Measurements from ENCODE around the gene ABL1.

ABL1 gene

GRCh38 chr9:130920233-130920632, 85.2 kb downstream of the ABL1 start:
- Histone ChIP-seq H3K9me3 (ENCODE audit: control insufficient read depth, insufficient read depth, low read length) (no peaks in the 10 kb centered on the region), H3K27ac (ENCODE audit: low read depth, low read length) (no peak overlapping the region), H3K79me2 (ENCODE audit: control insufficient read depth, low read length) (no peaks in the 10 kb centered on the region), H3F3A (ENCODE audit: control insufficient read depth, insufficient read depth) (no peaks in the 10 kb centered on the region), H3K4me1 (ENCODE audit: control insufficient read depth, low read length) (no peaks in the 10 kb centered on the region), H3K36me3 (ENCODE audit: control insufficient read depth, low read length) (no peaks in the 10 kb centered on the region), H3K4me3 (ENCODE audit: low read length) (no peak overlapping the region), H4K20me1 (ENCODE audit: control insufficient read depth, insufficient read depth, low read depth, low read length) (no peaks in the 10 kb centered on the region), H3K4me2 (ENCODE audit: low read length) (no peak overlapping the region), H3K27me3 (ENCODE audit: control insufficient read depth, low read length) (no peaks in the 10 kb centered on the region; the same call in 1 of the 2 replicates), H3K9me2 (replicated peaks; ENCODE audit: control insufficient read depth, low read length) (no peaks in the 10 kb centered on the region)
- no peak for TF ChIP-seq EZH2phosphoT487 (IDR thresholded peaks at IDR 0.05; ENCODE audit: borderline replicate concordance, low read length)
- TF ChIP-seq, protein P1, sequence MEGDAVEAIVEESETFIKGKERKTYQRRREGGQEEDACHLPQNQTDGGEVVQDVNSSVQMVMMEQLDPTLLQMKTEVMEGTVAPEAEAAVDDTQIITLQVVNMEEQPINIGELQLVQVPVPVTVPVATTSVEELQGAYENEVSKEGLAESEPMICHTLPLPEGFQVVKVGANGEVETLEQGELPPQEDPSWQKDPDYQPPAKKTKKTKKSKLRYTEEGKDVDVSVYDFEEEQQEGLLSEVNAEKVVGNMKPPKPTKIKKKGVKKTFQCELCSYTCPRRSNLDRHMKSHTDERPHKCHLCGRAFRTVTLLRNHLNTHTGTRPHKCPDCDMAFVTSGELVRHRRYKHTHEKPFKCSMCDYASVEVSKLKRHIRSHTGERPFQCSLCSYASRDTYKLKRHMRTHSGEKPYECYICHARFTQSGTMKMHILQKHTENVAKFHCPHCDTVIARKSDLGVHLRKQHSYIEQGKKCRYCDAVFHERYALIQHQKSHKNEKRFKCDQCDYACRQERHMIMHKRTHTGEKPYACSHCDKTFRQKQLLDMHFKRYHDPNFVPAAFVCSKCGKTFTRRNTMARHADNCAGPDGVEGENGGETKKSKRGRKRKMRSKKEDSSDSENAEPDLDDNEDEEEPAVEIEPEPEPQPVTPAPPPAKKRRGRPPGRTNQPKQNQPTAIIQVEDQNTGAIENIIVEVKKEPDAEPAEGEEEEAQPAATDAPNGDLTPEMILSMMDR (IDR thresholded peaks at IDR 0.05; ENCODE audit: low read depth, low read length, poor library complexity, severe bottlenecking): no peak

- H3K9me3 ChIP-seq (ENCODE audit: control insufficient read depth, insufficient read depth, low read length): no peaks in the 10 kb centered on the region
- H3K4me2 ChIP-seq (ENCODE audit: low read length): no peak overlapping the region
- no peak for TF ChIP-seq EZH2phosphoT487 (IDR thresholded peaks at IDR 0.05; ENCODE audit: borderline replicate concordance, low read length)
- TF ChIP-seq, protein P1 (IDR thresholded peaks at IDR 0.05; ENCODE audit: low read depth, low read length, poor library complexity, severe bottlenecking): no peak
- H3K79me2 ChIP-seq (ENCODE audit: control insufficient read depth, low read length): no peaks in the 10 kb centered on the region
- no peaks in the 10 kb centered on the region for H3F3A ChIP-seq (ENCODE audit: control insufficient read depth, insufficient read depth)
- no peaks in the 10 kb centered on the region for H3K9me2 ChIP-seq (replicated peaks; ENCODE audit: control insufficient read depth, low read length)
- no peak overlapping the region for H3K27ac ChIP-seq (ENCODE audit: low read depth, low read length)
- H3K4me3 ChIP-seq (ENCODE audit: low read length): no peak overlapping the region
- no peaks in the 10 kb centered on the region for H4K20me1 ChIP-seq (ENCODE audit: control insufficient read depth, insufficient read depth, low read depth, low read length)
- H3K27me3 ChIP-seq (ENCODE audit: control insufficient read depth, low read length): no peaks in the 10 kb centered on the region; the same call in 1 of the 2 replicates
- peaks cover 3% of the 10 kb centered on the region for H3K4me1 ChIP-seq (ENCODE audit: control insufficient read depth, low read length)
- H3K36me3 ChIP-seq (ENCODE audit: control insufficient read depth, low read length): no peaks in the 10 kb centered on the region
These were observed 85.8 kb downstream of the ABL1 start for GRCh38 chr9:130920762-130921299.

DNA sequence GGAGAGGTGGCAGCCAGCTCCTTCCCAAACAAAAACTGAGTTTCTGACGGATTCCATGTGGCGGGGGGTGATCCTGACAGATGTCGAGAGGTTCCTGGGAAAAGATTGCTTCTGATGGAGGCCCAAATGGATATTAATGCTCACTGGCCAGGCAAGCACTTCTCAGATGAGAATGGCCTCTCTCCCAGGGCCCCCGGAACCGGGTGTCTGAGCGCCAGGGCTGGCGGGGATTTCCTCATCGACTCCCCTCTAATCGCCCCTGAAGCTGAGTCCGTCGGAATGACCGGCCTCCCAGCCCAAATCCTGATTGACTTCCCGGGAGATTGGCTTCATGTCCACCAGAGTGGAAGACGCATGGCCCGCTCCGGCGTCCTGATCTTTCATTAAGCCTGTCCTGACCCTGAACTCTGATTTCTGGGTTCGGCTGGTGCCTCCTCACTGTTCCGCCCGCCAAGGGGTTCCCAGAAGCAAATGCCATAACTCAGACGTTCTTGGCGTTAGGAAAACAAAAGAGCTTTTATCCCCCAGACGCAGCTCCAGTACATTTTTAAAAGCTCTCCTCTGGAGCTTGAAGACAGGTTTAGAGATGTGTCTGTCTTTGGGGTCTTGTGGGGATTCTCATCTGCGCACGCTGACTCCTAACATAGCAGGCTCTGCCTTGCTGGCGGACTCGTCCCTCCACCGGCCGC, 86.4 kb downstream of the ABL1 start:
- H3K4me1 ChIP-seq (ENCODE audit: control insufficient read depth, low read length): peaks cover 9% of the 10 kb centered on the region
- no peaks in the 10 kb centered on the region; the same call in 1 of the 2 replicates for H3K27me3 ChIP-seq (ENCODE audit: control insufficient read depth, low read length)
- H3K27ac ChIP-seq (ENCODE audit: low read depth, low read length): no peak overlapping the region

More for the DNA sequence above, 86.4 kb downstream of the ABL1 start:
- no peaks in the 10 kb centered on the region for H3K79me2 ChIP-seq (ENCODE audit: control insufficient read depth, low read length)
- no peaks in the 10 kb centered on the region for H3K9me2 ChIP-seq (replicated peaks; ENCODE audit: control insufficient read depth, low read length)
- no peaks in the 10 kb centered on the region for H4K20me1 ChIP-seq (ENCODE audit: control insufficient read depth, insufficient read depth, low read depth, low read length)
- no peaks in the 10 kb centered on the region for H3K9me3 ChIP-seq (ENCODE audit: control insufficient read depth, insufficient read depth, low read length)
- no peak overlapping the region for H3K4me3 ChIP-seq (ENCODE audit: low read length)
- TF ChIP-seq EZH2phosphoT487 (IDR thresholded peaks at IDR 0.05; ENCODE audit: borderline replicate concordance, low read length): no peak
- TF ChIP-seq, protein P1 (IDR thresholded peaks at IDR 0.05; ENCODE audit: low read depth, low read length, poor library complexity, severe bottlenecking): no peak
- no peak overlapping the region for H3K4me2 ChIP-seq (ENCODE audit: low read length)
- H3F3A ChIP-seq (ENCODE audit: control insufficient read depth, insufficient read depth): no peaks in the 10 kb centered on the region
- H3K36me3 ChIP-seq (ENCODE audit: control insufficient read depth, low read length): no peaks in the 10 kb centered on the region
